IMR-90 (cell line): ENCODE data around the gene CYP2W1. TPM values are rescaled to one million over a fixed set of nuclear protein-coding genes. Genes with fewer than 3 reads are reported as not detected.
A peak's percentile ranks its signal among the peaks of the same experiment; 100 is the strongest.

ENCODE experiments used
- ATAC-seq: fragments of 200-7000 bp; cut with Tn5 transposase; 2 replicates; pipeline ENCODE4 v1.9.1; 2020; ENCODE audit warnings: low read depth, mild to moderate bottlenecking, moderate library complexity
- BruUV-seq: library from RNA; stranded (reverse); fragments of 400-500 nt; replicated peaks from 2 replicates; lab custom pipeline; 2021; lab: Mats Ljungman, UMichigan
- CTCF ChIA-PET: fragments of 300-600 bp; formaldehyde crosslinking; extraction: SDS; loops from one replicate; lab custom pipeline; 2021; ENCODE audit warnings: antibody characterized with exemption; lab: Yijun Ruan, JAX
- POLR2A ChIA-PET: fragments of 300-600 bp; sonication (Branson Sonifier 250); formaldehyde crosslinking; loops from one replicate; lab custom pipeline; 2022; ENCODE audit warnings: antibody characterized with exemption; ENCODE audit not compliant: unreplicated experiment; lab: Charles Lee
- DNase-seq: peaks from one replicate; pipeline ENCODE4 v3.0.0; 2013
- H2AFZ ChIP-seq: replicated peaks from 2 replicates; pipeline ENCODE3; 2013; ENCODE audit warnings: low read length, mild to moderate bottlenecking; ENCODE audit not compliant: poor library complexity
- H2AK5ac ChIP-seq: 2 replicates; pipeline ENCODE4 v1.6.1; 2013; ENCODE audit warnings: low read depth, low read length, inconsistent platforms
- H2AK9ac ChIP-seq: replicated peaks from 2 replicates; pipeline ENCODE3; 2013; ENCODE audit warnings: mild to moderate bottlenecking, low read depth, low read length, moderate library complexity; ENCODE audit not compliant: poor library complexity
- H2BK120ac ChIP-seq: 2 replicates; pipeline ENCODE4 v1.6.1; 2013; ENCODE audit warnings: low read depth, low read length, inconsistent platforms
- H2BK15ac ChIP-seq: 3 replicates; pipeline ENCODE4 v1.6.1; 2013; ENCODE audit warnings: low read depth, low read length, inconsistent platforms
- H2BK20ac ChIP-seq: 2 replicates; pipeline ENCODE4 v1.6.1; 2013; ENCODE audit warnings: low read depth, mild to moderate bottlenecking, inconsistent platforms, low read length, moderate library complexity
- H2BK5ac ChIP-seq: 2 replicates; pipeline ENCODE4 v1.6.1; 2013; ENCODE audit warnings: mild to moderate bottlenecking, low read depth, low read length, inconsistent platforms; ENCODE audit not compliant: poor library complexity, severe bottlenecking
- H3K14ac ChIP-seq: replicated peaks from 2 replicates; pipeline ENCODE4 v1.6.1; 2013; ENCODE audit warnings: low read depth, low read length, inconsistent platforms
- H3K18ac ChIP-seq: 2 replicates; pipeline ENCODE4 v1.6.1; 2013; ENCODE audit warnings: low read depth, low read length, control low read depth
- H3K23ac ChIP-seq: 2 replicates; pipeline ENCODE4 v1.6.1; 2013; ENCODE audit warnings: low read depth, low read length, inconsistent platforms
- H3K27ac ChIP-seq: 2 replicates; pipeline ENCODE4 v1.5.1; 2013; ENCODE audit warnings: mild to moderate bottlenecking, control low read depth, low read length; ENCODE audit not compliant: insufficient read depth
- H3K27me3 ChIP-seq: 2 replicates; pipeline ENCODE4 v1.6.1; 2013; ENCODE audit warnings: low read length; ENCODE audit not compliant: control insufficient read depth, insufficient read depth
- H3K36me3 ChIP-seq: 2 replicates; pipeline ENCODE4 v1.6.1; 2013; ENCODE audit warnings: low read length, mixed read lengths; ENCODE audit not compliant: control insufficient read depth, insufficient read depth
- H3K4ac ChIP-seq: 2 replicates; pipeline ENCODE4 v1.6.1; 2013; ENCODE audit warnings: low read depth, low read length, inconsistent platforms
- H3K4me1 ChIP-seq: 2 replicates; pipeline ENCODE4 v1.6.1; 2013; ENCODE audit warnings: low read length, mixed read lengths; ENCODE audit not compliant: control insufficient read depth, insufficient read depth
- H3K4me2 ChIP-seq: 2 replicates; pipeline ENCODE4 v1.6.1; 2013; ENCODE audit warnings: low read depth, mild to moderate bottlenecking, control low read depth, low read length, moderate library complexity
- H3K4me3 ChIP-seq: 2 replicates; pipeline ENCODE4 v1.5.1; 2013; ENCODE audit warnings: low read depth, mild to moderate bottlenecking, control low read depth, low read length, moderate library complexity; ENCODE audit not compliant: insufficient read depth
- H3K56ac ChIP-seq: 2 replicates; pipeline ENCODE4 v1.6.1; 2013; ENCODE audit warnings: low read length, inconsistent platforms; ENCODE audit not compliant: insufficient read depth; ENCODE audit errors: extremely low read depth
- H3K79me1 ChIP-seq, 2 experiments: 2 replicates each; pipeline ENCODE4 v1.6.1; 2013; ENCODE audit warnings: low read length in 2 of 2, inconsistent platforms in 1 of 2, low read depth in 1 of 2
- H3K9ac ChIP-seq: 2 replicates; pipeline ENCODE4 v1.6.1; 2013; ENCODE audit warnings: low read depth, low read length, control low read depth
- H3K9me1 ChIP-seq: 2 replicates; pipeline ENCODE4 v1.6.1; 2013; ENCODE audit warnings: low read length, inconsistent platforms; ENCODE audit not compliant: insufficient read depth
- H3K9me3 ChIP-seq: 2 replicates; pipeline ENCODE4 v1.6.1; 2013; ENCODE audit warnings: low read length; ENCODE audit not compliant: control insufficient read depth, insufficient read depth
- H4K20me1 ChIP-seq: 2 replicates; pipeline ENCODE4 v1.6.1; 2013; ENCODE audit warnings: low read length, inconsistent platforms; ENCODE audit not compliant: insufficient read depth
- H4K5ac ChIP-seq: 2 replicates; pipeline ENCODE4 v1.6.1; 2013; ENCODE audit warnings: mild to moderate bottlenecking, low read depth, low read length, control low read depth
- H4K8ac ChIP-seq, 2 experiments: 2 replicates each; pipeline ENCODE4 v1.6.1; 2013; ENCODE audit warnings: low read depth in 2 of 2, low read length in 2 of 2, control low read depth in 1 of 2, inconsistent platforms in 1 of 2
- H4K91ac ChIP-seq: 2 replicates; pipeline ENCODE4 v1.6.1; 2013; ENCODE audit warnings: low read depth, low read length, inconsistent platforms; ENCODE audit not compliant: insufficient read depth
- CEBPB ChIP-seq: IDR thresholded peaks from 2 replicates; pipeline ENCODE4 v1.6.1; 2012; ENCODE audit warnings: low read depth, low read length, improper control_type of control experiment
- MAZ ChIP-seq: IDR thresholded peaks from 2 replicates; pipeline ENCODE4 v1.6.1; 2012; ENCODE audit warnings: low read depth, mild to moderate bottlenecking, low read length, improper control_type of control experiment, moderate library complexity, borderline replicate concordance
- POLR2A ChIP-seq: IDR thresholded peaks from 2 replicates; pipeline ENCODE4 v1.6.1; 2012; ENCODE audit warnings: mild to moderate bottlenecking, low read depth, low read length
- RAD21 ChIP-seq: IDR thresholded peaks from 2 replicates; pipeline ENCODE4 v1.6.1; 2012; ENCODE audit warnings: low read length, improper control_type of control experiment
- RFX5 ChIP-seq: IDR thresholded peaks from 2 replicates; pipeline ENCODE4 v1.8.0; 2012; ENCODE audit warnings: low read depth, mild to moderate bottlenecking, low read length, moderate library complexity
- WGBS, 2 experiments: methylation state at CpG; one replicate each; pipeline versions ENCODE4 v1.1.5 to v1.1.7; 2013; ENCODE audit warnings: missing lambda C conversion rate in 2 of 2; ENCODE audit not compliant: insufficient read length in 1 of 2; ENCODE audit errors: extremely low coverage in 2 of 2; 5-methylcytosine and 5-hydroxymethylcytosine counted together
- dilution Hi-C: fragments of 300-500 bp; cut with HindIII; formaldehyde crosslinking; loops from one replicate; pipeline ENCODE4 v1.14.3; 2018; ENCODE audit warnings: low sequenced_read_pairs; ENCODE audit not compliant: unreplicated experiment
- in situ Hi-C: fragments of 300-500 bp; cut with MboI; formaldehyde crosslinking; loops from 3 replicates; pipeline ENCODE4 v1.14.3; 2019; ENCODE audit warnings: low sequenced_read_pairs, inconsistent platforms, mixed read lengths
- intact Hi-C: fragments of 100-400 bp; cut with micrococcal nuclease; formaldehyde crosslinking; loops from 2 replicates; pipeline ENCODE4 v1.10.0; 2022
- polyA plus RNA-seq, 3 experiments: library from polyadenylated mRNA; depleted of rRNA; stranded (reverse); fragments of >200 nt; gene quantifications; 2 replicates each; pipeline ENCODE4 v1.2.3, GENCODE V29; 2012; ENCODE audit warnings: low replicate concordance in 1 of 3
- total RNA-seq: library from RNA; depleted of rRNA; stranded (reverse); fragments of >200 nt; gene quantifications from 2 replicates; pipeline ENCODE4 v1.2.3, GENCODE V29; 2012

CYP2W1 gene
- total and polyA plus RNA-seq, 2 of the 4 experiments (the other 2 are of a cell fraction): not detected

DNA sequence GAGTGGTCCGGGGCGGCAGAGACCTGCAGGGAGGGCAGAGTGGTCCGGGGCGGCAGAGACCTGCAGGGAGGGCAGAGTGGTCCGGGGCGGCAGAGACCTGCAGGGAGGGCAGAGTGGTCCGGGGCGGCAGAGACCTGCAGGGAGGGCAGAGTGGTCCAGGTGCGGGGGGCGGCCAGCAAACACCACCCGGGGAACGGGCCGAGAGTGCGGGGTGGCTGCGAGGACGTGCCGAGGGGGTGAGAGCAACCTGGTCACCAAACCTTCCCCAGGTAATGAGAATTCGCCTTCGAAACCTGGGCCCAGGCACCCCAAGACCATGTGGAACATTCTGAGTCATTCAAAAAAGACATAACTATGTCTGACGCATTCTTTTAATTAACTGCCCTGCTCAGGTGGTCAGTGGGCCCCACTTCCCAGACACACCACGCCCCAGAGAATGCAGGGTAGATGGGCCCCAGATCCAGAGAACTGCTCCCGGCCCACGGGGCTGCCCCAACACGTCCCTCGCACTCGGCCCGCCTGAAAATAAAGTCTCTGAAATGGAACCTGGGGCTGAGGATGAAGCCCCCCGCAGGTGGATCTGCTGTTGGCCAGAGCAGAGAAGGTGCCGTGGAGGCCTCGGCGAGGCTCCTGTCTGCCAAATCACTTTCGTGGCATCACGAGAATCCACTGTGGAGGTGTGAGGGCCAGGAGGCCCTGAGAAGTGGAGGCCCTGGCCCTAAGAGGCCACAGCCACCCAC, 48.9 kb downstream of the CYP2W1 start:
- no peak overlapping the region for H2BK15ac ChIP-seq
- H4K8ac ChIP-seq: no peak overlapping the region
- dilution Hi-C loops: no loop called here
- H3K14ac ChIP-seq: no peak overlapping the region
- in situ Hi-C loops: no loop called here
- H2AK5ac ChIP-seq: peak overlapping the region; percentile 12; the same call in 1 of the 2 replicates
- CTCF ChIA-PET: no interaction called here
- WGBS, 2 experiments: 93% methylated on average over 20 of the region's 33 CpGs; no CpG with 5 or more reads in 1 of the 2 experiments
- no peak overlapping the region for H3K56ac ChIP-seq
- DNase-seq (no peak), ATAC-seq (no peak)
- peak overlapping the region; percentile 42 for H2AK9ac ChIP-seq
- no peak overlapping the region for H3K4me2 ChIP-seq
- no peak overlapping the region for H2BK20ac ChIP-seq
- no peaks in the 10 kb centered on the region; the same call in 1 of the 2 replicates for H3K9me3 ChIP-seq
- no peak overlapping the region for H3K23ac ChIP-seq
- no peaks in the 10 kb centered on the region for H3K9me1 ChIP-seq
- peaks cover 9% of the 10 kb centered on the region; the same call in 1 of the 2 replicates for H3K4me1 ChIP-seq
- H3K27ac ChIP-seq: no peak overlapping the region
- no peak overlapping the region for H2BK5ac ChIP-seq
- H2BK120ac ChIP-seq: no peak overlapping the region
- no peak overlapping the region for H3K4me3 ChIP-seq
- no peak overlapping the region for H3K18ac ChIP-seq
- BruUV-seq: no TSS peak
- H3K4ac ChIP-seq: no peak overlapping the region
- H3K36me3 ChIP-seq: no peaks in the 10 kb centered on the region
- H4K5ac ChIP-seq: no peak overlapping the region
- intact Hi-C loops: no loop called here
- POLR2A ChIA-PET: no interaction called here
- H3K79me1 ChIP-seq: peaks cover 10 to 29% of the 10 kb centered on the region in 2 experiments
- no peak overlapping the region for H3K9ac ChIP-seq
- H2AFZ ChIP-seq: no peak overlapping the region
- H4K91ac ChIP-seq: no peak overlapping the region
- no peaks in the 10 kb centered on the region for H3K27me3 ChIP-seq
- TF ChIP-seq RFX5: no peak
- TF ChIP-seq RAD21: no peak
- no peak for TF ChIP-seq POLR2A
- no peak for TF ChIP-seq CEBPB
- no peak for TF ChIP-seq MAZ
- H4K20me1 ChIP-seq: peaks cover 6% of the 10 kb centered on the region
